HG02759 (cell line): ENCODE data around the gene ZNF101.

Experiments used
- ATAC-seq: cut with Tn5 transposase; IDR thresholded peaks from one replicate; pipeline ENCODE4 v1.9.1; 2021; ENCODE audit warnings: mild to moderate bottlenecking, moderate library complexity; ENCODE audit not compliant: unreplicated experiment

The ZNF101 gene

DNA sequence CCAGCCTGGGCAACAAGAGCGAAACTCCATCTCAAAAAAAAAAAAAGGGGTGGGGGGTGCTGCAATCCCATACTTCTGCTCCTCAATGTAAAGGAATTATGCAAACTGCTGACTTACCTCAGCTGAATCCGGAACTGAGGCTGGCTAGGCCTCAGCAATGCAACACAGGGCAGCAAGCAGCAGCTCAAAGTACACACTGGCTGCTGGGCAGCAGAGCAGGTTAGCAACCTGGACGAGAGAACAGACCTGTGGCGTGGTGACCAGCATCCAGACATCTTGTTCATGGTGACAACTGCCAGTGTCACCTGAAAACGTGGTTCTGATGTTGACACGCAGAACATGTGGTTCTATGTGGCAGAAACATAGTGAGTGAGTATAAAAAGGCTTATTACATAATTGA is 36.2 kb downstream of the ZNF101 start:
- ATAC-seq: no peak

DNA sequence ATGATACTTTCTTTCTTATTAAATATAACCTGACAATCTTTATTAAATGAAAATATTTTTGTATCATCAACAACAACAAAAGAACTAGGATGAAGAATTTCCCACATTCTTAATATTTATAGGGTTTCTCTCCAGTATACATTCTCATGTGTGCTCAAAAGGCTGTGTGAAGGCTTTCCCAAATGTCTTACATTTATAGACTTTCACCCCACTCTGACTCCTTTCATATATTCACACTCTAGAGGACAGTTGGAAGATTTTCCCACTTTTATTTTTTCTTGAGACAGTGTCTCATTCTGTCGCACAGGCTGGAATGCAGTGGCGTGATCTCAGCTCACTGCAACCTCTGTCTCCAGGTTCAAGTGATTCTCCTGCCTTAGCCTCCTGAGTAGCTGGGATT is 41.9 kb downstream of the ZNF101 start:
- ATAC-seq: no peak

DNA sequence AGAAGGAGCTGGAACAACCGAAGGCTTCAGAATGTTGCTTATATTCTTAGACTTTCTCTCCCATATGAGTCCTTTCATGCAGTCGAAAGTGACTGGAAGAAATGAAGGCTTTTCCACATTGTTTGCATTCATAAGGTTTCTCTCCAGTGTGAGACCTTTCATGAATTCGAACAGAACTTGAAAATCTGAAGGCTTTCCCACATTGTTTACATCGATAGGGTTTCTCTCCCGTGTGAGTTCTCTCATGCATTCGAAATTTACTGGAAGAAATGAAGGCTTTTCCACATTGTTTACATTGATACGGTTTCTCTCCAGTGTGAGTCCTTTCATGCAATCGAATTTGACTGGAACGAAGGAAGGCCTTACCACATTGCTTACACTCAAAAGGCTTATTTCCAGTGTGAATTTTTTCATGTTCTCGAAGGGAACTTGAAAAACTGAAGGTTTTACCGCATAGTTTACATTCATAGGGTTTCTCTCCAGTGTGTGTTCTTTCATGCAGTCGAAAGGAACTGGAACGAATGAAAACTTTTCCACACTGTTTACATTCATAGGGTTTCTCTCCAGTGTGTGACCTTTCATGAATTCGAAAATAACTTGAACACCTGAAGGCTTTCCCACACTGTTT is 42.8 kb downstream of the ZNF101 start:
- no peak for ATAC-seq

DNA sequence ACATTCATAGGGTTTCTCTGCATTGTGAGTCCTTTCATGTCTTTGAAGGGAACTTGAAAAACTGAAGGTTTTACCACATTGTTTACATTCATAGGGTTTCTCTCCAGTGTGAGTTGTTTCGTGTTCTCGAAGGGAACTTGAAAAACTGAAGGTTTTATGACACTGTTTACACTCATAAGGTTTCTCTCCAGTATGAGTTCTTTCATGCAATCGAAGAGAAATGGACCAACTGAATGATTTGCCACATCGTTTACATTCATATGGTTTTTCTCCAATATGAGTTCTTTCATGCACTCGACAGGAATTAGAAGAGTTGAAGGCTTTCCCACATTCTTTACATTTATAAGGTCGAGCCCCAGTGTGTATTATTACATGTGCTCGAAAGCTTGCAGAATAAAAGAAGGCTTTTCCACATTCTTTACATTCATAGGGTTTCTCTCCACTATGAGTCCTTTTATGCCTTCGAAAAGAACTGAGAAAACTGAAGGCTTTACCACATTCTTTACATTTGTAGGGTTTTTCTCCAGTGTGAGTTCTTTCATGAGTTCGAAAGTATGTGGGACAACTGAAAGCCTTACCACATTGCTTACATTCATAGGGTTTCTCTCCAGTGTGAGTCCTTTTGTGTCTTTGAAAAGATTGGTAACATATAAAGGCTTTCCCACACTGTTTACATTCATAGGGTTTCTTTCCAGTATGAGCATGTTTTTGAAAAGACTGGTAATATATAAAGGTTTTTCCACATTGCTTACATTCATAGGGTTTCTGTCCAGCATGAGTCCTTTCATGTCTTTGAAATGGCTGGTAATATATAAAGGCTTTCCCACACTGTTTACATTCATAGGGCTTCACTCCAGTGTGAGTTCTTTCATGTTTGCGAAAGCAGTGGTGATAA is 43.5 kb downstream of the ZNF101 start:
- no peak for ATAC-seq

DNA sequence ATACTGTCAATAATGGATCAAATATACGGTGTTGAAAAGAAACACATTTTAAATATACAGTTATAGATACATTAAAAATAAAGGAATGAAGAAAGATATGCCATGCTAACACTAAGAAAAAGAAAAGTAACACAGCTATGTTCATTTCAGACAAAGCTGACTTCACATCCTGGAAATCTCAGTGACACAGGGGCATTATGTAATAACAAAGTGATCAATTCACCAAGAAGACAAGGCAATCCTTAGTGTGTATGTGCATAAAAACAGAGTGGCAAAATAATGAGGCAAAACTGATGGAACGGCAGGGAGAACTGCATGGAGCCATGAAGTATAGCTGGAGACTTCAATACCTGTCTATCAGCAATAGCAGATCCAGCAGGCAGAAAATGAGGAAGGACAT is 51.2 kb downstream of the ZNF101 start:
- ATAC-seq: no peak

DNA sequence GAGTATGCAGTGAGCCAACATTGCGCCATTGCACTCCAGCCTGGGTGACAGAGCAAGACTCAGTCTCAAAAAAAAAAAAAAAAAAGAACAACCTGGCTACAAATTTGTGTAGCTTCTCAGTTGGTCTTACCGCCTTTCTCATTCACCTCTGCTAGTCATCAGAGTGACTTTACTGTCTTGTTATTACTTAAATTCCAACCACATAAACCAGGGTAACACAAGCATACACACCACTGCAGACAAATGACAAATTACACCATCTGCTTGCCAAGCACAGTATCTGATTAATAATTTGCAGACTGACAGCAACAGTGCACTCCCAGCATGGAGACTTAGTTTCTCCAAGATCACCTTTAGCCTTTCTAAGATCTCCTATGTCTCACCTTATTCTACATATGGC is 53.3 kb downstream of the ZNF101 start:
- no peak for ATAC-seq

DNA sequence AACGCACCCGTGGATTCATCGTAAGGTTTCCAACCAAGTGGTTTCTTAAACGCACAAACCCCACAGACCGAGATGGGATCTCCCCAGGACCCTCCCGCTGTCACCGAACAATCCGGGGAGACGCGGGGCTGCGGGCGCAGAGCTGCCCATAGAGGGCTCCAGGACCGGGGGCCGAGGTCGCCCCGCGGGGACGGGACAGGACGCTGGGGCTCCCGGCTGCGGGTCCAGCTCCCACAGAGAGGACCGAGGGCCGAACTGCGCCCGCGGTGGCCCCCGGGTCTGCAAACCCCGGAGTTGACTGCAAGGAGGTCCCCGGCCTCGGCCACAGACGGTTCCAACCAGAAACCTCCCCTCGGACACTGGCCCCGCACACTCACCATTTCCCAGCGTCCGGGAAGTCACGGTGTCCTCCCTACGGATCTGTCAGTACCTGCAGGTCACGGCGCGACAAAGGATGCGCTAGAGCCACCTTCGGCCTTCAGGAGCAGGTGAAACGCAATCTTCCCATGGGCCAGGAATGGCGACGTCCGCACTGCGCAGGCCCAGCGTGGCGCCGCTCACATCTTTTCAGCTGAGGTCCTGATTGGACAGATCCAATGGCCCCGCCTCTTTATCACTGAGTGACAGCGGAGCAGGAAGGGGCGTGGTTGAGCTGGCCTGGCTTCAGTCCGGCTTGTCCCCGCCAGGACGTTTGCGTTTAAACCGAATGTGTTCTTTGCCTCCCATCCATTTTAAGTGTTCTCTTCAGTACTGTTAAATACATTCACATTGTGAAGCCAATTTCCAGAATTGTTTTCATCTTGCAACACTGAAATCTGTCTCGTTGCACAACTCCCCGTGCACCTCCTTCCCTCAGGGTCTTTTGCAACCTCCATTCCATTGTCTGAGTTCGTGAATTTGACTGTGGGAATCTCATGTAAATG is 64.2 kb downstream of the ZNF101 start, which contains the start of gene ZNF14:
Gene ZNF14 (minus strand): TSS at position 534 of the 923 bp plus-strand sequence. CDS start 154 bp downstream, at position 380.
- peak; percentile 99 for ATAC-seq
